ENCODE results near the gene SLC41A1.

DNA sequence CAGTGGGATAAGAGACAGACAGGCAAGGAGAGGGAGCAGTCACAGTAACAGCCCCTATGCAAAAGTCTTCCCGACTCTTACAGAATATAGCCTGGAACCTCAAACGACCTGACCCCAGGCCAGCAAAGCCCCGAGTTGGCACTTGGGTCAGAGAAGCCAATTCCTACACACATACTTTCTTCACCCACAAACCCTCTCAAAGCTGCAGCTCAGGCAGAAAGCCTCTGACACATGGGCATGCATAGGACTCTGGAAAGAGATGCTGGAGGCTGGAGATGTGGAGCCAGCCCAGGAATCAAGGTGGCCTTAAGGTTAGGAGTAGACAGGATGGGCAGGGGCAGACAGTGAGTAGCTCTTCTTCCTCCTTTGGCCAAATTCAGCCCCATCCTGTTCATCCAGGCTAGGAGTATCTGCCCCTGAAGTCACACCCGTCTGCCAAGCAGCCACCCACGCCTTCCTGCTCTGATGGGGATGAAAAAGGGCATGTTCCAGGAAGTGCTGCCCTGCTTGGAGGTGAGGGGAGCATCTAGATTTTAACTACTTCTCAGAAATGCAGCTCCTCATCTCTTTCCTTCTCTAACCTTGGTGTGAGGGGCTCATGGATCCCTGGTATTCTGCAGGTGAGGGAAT lies 7.8 kb downstream of the SLC41A1 start:
- TF ChIP-seq, protein P1, sequence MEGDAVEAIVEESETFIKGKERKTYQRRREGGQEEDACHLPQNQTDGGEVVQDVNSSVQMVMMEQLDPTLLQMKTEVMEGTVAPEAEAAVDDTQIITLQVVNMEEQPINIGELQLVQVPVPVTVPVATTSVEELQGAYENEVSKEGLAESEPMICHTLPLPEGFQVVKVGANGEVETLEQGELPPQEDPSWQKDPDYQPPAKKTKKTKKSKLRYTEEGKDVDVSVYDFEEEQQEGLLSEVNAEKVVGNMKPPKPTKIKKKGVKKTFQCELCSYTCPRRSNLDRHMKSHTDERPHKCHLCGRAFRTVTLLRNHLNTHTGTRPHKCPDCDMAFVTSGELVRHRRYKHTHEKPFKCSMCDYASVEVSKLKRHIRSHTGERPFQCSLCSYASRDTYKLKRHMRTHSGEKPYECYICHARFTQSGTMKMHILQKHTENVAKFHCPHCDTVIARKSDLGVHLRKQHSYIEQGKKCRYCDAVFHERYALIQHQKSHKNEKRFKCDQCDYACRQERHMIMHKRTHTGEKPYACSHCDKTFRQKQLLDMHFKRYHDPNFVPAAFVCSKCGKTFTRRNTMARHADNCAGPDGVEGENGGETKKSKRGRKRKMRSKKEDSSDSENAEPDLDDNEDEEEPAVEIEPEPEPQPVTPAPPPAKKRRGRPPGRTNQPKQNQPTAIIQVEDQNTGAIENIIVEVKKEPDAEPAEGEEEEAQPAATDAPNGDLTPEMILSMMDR (IDR thresholded peaks at IDR 0.05) = no peak
- no peak for TF ChIP-seq SIN3A (IDR thresholded peaks at IDR 0.05; ENCODE audit: borderline replicate concordance, insufficient read depth, low read depth, low read length)
- TF ChIP-seq, protein P2, sequence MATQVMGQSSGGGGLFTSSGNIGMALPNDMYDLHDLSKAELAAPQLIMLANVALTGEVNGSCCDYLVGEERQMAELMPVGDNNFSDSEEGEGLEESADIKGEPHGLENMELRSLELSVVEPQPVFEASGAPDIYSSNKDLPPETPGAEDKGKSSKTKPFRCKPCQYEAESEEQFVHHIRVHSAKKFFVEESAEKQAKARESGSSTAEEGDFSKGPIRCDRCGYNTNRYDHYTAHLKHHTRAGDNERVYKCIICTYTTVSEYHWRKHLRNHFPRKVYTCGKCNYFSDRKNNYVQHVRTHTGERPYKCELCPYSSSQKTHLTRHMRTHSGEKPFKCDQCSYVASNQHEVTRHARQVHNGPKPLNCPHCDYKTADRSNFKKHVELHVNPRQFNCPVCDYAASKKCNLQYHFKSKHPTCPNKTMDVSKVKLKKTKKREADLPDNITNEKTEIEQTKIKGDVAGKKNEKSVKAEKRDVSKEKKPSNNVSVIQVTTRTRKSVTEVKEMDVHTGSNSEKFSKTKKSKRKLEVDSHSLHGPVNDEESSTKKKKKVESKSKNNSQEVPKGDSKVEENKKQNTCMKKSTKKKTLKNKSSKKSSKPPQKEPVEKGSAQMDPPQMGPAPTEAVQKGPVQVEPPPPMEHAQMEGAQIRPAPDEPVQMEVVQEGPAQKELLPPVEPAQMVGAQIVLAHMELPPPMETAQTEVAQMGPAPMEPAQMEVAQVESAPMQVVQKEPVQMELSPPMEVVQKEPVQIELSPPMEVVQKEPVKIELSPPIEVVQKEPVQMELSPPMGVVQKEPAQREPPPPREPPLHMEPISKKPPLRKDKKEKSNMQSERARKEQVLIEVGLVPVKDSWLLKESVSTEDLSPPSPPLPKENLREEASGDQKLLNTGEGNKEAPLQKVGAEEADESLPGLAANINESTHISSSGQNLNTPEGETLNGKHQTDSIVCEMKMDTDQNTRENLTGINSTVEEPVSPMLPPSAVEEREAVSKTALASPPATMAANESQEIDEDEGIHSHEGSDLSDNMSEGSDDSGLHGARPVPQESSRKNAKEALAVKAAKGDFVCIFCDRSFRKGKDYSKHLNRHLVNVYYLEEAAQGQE (IDR thresholded peaks at IDR 0.05; ENCODE audit: insufficient read depth in 1 of 2, low read depth in 2 of 2, low read length in 1 of 2) = no peak
- no peak for TF ChIP-seq POLR2AphosphoS5 (IDR thresholded peaks at IDR 0.05; ENCODE audit: low read depth, low read length)
- TF ChIP-seq TCF7L2 (IDR thresholded peaks at IDR 0.05; ENCODE audit: low read depth, low read length) = no peak

Measured in Panc1 (cell line).